Measurements from ENCODE around the gene LRRC18.

LRRC18 gene

DNA sequence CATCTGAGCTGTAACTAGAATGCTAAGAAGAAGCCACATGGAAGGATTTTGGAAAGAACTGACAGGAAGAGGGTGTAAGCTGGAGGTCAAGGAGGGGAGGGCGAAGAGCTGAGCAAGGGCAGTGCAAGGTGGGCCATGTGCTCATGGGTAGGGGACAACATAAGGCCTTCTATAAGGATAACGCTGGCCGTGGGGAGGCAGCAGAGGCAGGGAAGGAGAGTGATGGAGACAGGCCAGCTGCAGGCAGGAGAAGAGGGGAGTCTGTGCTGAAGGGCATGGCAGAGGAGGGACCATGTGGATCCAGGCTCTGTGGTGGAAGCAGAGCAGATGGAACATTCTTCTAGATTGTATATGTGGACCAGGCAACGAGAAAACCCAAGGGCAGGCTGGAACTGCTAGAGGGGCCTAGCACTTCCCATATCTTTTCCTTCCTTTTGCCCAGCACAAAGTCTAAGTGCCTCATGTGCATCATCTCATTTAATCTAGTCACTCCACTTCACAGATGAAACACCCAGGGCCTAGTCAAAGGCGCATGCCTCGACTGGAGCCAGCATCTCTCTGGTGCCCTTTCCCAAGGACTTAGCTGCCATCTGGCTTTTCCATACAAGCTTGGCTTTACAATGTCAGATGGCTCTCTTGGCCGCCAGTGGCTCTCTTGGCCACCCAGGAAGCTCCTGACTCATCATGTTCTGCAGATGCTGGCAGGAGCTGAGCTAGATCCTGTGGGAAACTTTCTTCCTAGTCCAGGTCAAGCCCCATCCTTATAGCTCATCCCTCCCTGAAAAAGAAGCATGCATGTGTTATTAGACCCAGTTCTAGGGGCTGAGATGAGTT, 6.6 kb downstream of the LRRC18 start:
- Histone ChIP-seq H3K27me3 (ENCODE audit: control insufficient read depth in 1 of 2, insufficient read depth in 2 of 2, low read length in 2 of 2) (no peaks in the 10 kb centered on the region), H3K4me1 (ENCODE audit: insufficient read depth, low read length) (no peaks in the 10 kb centered on the region), H3K27ac (ENCODE audit: low read depth, low read length) (no peak overlapping the region), H3K9ac (ENCODE audit: low read length) (no peak overlapping the region), H3K9me3 (ENCODE audit: low read length) (no peaks in the 10 kb centered on the region), H3K4me3 (ENCODE audit: low read depth in 1 of 2, low read length in 2 of 2) (no peak overlapping the region), H3K36me3 (ENCODE audit: insufficient read depth, low read length) (no peaks in the 10 kb centered on the region)

- no peaks in the 10 kb centered on the region for H3K27me3 ChIP-seq (ENCODE audit: control insufficient read depth in 1 of 2, insufficient read depth in 2 of 2, low read length in 2 of 2)
- no peaks in the 10 kb centered on the region for H3K4me1 ChIP-seq (ENCODE audit: insufficient read depth, low read length)
- no peak overlapping the region for H3K27ac ChIP-seq (ENCODE audit: low read depth, low read length)
- no peak overlapping the region for H3K9ac ChIP-seq (ENCODE audit: low read length)
- no peaks in the 10 kb centered on the region for H3K36me3 ChIP-seq (ENCODE audit: insufficient read depth, low read length)
- H3K9me3 ChIP-seq (ENCODE audit: low read length): no peaks in the 10 kb centered on the region
- no peak overlapping the region for H3K4me3 ChIP-seq (ENCODE audit: low read depth in 1 of 2, low read length in 2 of 2)
Measured at GRCh38 chr10:48931188-48931587, 8.5 kb downstream of the LRRC18 start.

- Histone ChIP-seq H3K4me3 (ENCODE audit: low read depth in 1 of 2, low read length in 2 of 2) (no peak overlapping the region), H3K36me3 (ENCODE audit: insufficient read depth, low read length) (no peaks in the 10 kb centered on the region), H3K9ac (ENCODE audit: low read length) (no peak overlapping the region), H3K27me3 (ENCODE audit: control insufficient read depth in 1 of 2, insufficient read depth in 2 of 2, low read length in 2 of 2) (no peaks in the 10 kb centered on the region), H3K9me3 (ENCODE audit: low read length) (no peaks in the 10 kb centered on the region), H3K27ac (ENCODE audit: low read depth, low read length) (no peak overlapping the region), H3K4me1 (ENCODE audit: insufficient read depth, low read length) (no peaks in the 10 kb centered on the region)
Measured at GRCh38 chr10:48929413-48929990, 10.1 kb downstream of the LRRC18 start.

GRCh38 chr10:48926764-48927540, 12.7 kb downstream of the LRRC18 start:
- Histone ChIP-seq H3K9me3 (ENCODE audit: low read length) (no peaks in the 10 kb centered on the region), H3K36me3 (ENCODE audit: insufficient read depth, low read length) (no peaks in the 10 kb centered on the region), H3K27ac (ENCODE audit: low read depth, low read length) (no peak overlapping the region), H3K9ac (ENCODE audit: low read length) (no peak overlapping the region), H3K27me3 (ENCODE audit: control insufficient read depth in 1 of 2, insufficient read depth in 2 of 2, low read length in 2 of 2) (no peaks in the 10 kb centered on the region), H3K4me3 (ENCODE audit: low read depth in 1 of 2, low read length in 2 of 2) (no peak overlapping the region), H3K4me1 (ENCODE audit: insufficient read depth, low read length) (no peaks in the 10 kb centered on the region)

DNA sequence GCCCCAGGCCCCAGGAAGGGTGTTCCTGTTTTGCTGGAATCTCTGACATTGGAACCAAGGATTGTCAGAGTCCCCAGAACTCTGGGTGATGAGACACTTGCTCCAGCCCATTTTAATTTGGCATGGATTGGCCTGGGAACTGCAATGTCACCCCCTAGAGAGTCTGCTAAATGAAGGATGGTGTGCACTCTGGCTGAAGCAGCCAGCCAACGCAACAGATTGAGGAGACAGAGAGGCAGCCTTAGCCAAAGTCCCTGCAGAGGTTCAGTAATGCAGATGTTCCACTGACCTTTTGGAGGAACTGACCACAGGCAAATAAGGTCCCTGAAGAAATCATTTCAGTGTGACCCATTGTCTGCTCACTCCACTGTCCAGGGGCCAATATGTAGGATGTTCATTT, 13.4 kb downstream of the LRRC18 start:
- no peaks in the 10 kb centered on the region for H3K36me3 ChIP-seq (ENCODE audit: insufficient read depth, low read length)
- no peak overlapping the region for H3K9ac ChIP-seq (ENCODE audit: low read length)
- no peak overlapping the region for H3K4me3 ChIP-seq (ENCODE audit: low read depth in 1 of 2, low read length in 2 of 2)
- no peak overlapping the region for H3K27ac ChIP-seq (ENCODE audit: low read depth, low read length)
- no peaks in the 10 kb centered on the region for H3K27me3 ChIP-seq (ENCODE audit: control insufficient read depth in 1 of 2, insufficient read depth in 2 of 2, low read length in 2 of 2)
- no peaks in the 10 kb centered on the region for H3K9me3 ChIP-seq (ENCODE audit: low read length)
- no peaks in the 10 kb centered on the region for H3K4me1 ChIP-seq (ENCODE audit: insufficient read depth, low read length)

DNA sequence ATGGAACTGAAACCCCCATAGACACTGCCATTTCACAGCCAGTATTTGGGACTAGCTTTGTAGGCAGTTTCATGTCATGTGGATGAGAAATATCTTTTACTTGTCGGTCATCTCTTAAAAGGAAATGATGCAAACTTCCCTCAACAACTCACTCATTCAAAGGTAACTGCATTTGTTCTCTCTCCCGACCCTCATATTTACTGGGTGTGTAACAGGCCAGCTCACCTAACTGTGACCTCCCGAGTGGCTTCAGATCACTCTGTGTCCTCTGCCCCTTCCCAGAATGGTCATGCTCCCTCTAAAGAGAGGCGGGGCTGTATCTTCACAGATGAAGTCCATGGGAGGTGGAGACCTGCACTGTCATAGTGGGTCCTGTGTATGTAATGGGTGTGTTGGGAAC, 14.7 kb downstream of the LRRC18 start:
- H3K4me1 ChIP-seq (ENCODE audit: insufficient read depth, low read length): no peaks in the 10 kb centered on the region
- H3K9me3 ChIP-seq (ENCODE audit: low read length): no peaks in the 10 kb centered on the region
- no peaks in the 10 kb centered on the region for H3K36me3 ChIP-seq (ENCODE audit: insufficient read depth, low read length)
- H3K9ac ChIP-seq (ENCODE audit: low read length): no peak overlapping the region
- no peak overlapping the region for H3K4me3 ChIP-seq (ENCODE audit: low read depth in 1 of 2, low read length in 2 of 2)
- H3K27me3 ChIP-seq (ENCODE audit: control insufficient read depth in 1 of 2, insufficient read depth in 2 of 2, low read length in 2 of 2): no peaks in the 10 kb centered on the region
- no peak overlapping the region for H3K27ac ChIP-seq (ENCODE audit: low read depth, low read length)

DNA sequence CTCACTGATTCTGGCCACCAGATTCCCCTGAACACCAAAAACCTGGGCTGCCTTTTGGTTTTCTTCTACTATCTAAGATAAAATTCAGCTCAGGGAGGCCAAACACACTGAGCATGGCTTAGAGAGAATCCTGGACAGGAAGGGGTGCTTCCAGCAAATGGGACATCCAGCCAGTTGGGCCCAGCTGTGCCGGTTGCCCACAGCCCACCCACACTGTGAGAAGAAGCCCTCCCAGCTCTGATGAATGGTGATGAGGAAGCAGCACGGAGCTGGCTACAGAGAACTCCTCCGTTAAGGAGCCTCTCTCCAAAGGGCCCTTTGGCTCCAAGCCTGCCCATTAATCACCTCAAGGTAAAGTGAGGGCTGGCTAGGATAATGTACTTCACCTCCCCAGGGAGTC, 15.9 kb downstream of the LRRC18 start:
- Histone ChIP-seq H3K27ac (ENCODE audit: low read depth, low read length) (no peak overlapping the region), H3K27me3 (ENCODE audit: control insufficient read depth in 1 of 2, insufficient read depth in 2 of 2, low read length in 2 of 2) (no peaks in the 10 kb centered on the region), H3K4me3 (ENCODE audit: low read depth in 1 of 2, low read length in 2 of 2) (no peak overlapping the region), H3K36me3 (ENCODE audit: insufficient read depth, low read length) (no peaks in the 10 kb centered on the region), H3K9ac (ENCODE audit: low read length) (no peak overlapping the region), H3K4me1 (ENCODE audit: insufficient read depth, low read length) (no peaks in the 10 kb centered on the region), H3K9me3 (ENCODE audit: low read length) (no peaks in the 10 kb centered on the region)

DNA sequence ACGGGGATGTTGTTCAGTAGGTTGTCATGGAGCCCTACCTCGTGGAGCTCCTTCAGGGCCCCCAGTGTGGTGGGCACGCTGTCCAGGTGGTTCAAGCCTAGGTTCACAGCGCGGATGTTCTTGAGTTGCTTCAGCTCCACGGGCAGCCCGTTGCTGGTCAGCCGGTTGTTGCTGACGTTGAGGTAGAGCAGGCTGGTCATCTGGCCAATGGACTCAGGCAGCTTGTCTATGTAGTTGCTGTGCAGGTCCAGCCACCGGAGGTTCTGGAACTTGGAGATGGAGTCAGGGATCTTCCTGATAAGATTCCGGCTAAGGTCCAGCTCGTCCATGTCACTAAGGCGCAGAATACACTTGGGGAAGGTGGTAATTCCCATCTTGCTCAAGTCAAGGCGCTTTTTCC, 26.0 kb downstream of the LRRC18 start:
- Histone ChIP-seq H3K27me3 (ENCODE audit: control insufficient read depth in 1 of 2, insufficient read depth in 2 of 2, low read length in 2 of 2) (no peaks in the 10 kb centered on the region), H3K36me3 (ENCODE audit: insufficient read depth, low read length) (no peaks in the 10 kb centered on the region), H3K9me3 (ENCODE audit: low read length) (no peaks in the 10 kb centered on the region), H3K9ac (ENCODE audit: low read length) (no peak overlapping the region), H3K27ac (ENCODE audit: low read depth, low read length) (no peak overlapping the region), H3K4me3 (ENCODE audit: low read depth in 1 of 2, low read length in 2 of 2) (no peak overlapping the region), H3K4me1 (ENCODE audit: insufficient read depth, low read length) (no peaks in the 10 kb centered on the region)

DNA sequence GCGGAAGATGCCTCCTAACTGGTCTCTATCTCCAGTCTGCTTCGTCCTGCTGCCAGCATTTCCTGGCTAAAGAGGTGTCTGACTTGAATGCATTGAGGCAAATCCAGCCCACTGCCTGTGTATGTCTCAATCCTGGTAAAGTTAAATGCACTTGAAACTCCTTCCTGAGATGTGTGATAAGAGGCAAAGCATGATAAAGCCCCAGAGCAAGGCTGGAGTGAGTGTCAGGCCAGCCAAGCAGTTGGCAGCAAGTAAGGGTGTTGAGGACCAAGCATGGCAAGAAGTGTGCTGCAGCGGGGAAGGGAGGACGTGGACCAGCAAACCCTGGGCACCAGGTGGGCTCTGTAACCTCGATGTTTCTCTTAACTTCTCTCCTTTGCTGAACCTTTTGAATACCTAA, 29.1 kb downstream of the LRRC18 start:
- H3K4me1 ChIP-seq (ENCODE audit: insufficient read depth, low read length): no peaks in the 10 kb centered on the region
- H3K36me3 ChIP-seq (ENCODE audit: insufficient read depth, low read length): no peaks in the 10 kb centered on the region
- no peak overlapping the region for H3K9ac ChIP-seq (ENCODE audit: low read length)
- H3K9me3 ChIP-seq (ENCODE audit: low read length): no peaks in the 10 kb centered on the region
- H3K27ac ChIP-seq (ENCODE audit: low read depth, low read length): no peak overlapping the region
- H3K27me3 ChIP-seq (ENCODE audit: control insufficient read depth in 1 of 2, insufficient read depth in 2 of 2, low read length in 2 of 2): no peaks in the 10 kb centered on the region
- no peak overlapping the region for H3K4me3 ChIP-seq (ENCODE audit: low read depth in 1 of 2, low read length in 2 of 2)

- no peak overlapping the region for H3K9ac ChIP-seq (ENCODE audit: low read length)
- no peaks in the 10 kb centered on the region for H3K36me3 ChIP-seq (ENCODE audit: insufficient read depth, low read length)
- no peak overlapping the region for H3K27ac ChIP-seq (ENCODE audit: low read depth, low read length)
- H3K9me3 ChIP-seq (ENCODE audit: low read length): no peaks in the 10 kb centered on the region
- no peak overlapping the region for H3K4me3 ChIP-seq (ENCODE audit: low read depth in 1 of 2, low read length in 2 of 2)
- no peaks in the 10 kb centered on the region for H3K27me3 ChIP-seq (ENCODE audit: control insufficient read depth in 1 of 2, insufficient read depth in 2 of 2, low read length in 2 of 2)
- H3K4me1 ChIP-seq (ENCODE audit: insufficient read depth, low read length): no peaks in the 10 kb centered on the region
Measured at GRCh38 chr10:48907730-48908129, 31.9 kb downstream of the LRRC18 start.

DNA sequence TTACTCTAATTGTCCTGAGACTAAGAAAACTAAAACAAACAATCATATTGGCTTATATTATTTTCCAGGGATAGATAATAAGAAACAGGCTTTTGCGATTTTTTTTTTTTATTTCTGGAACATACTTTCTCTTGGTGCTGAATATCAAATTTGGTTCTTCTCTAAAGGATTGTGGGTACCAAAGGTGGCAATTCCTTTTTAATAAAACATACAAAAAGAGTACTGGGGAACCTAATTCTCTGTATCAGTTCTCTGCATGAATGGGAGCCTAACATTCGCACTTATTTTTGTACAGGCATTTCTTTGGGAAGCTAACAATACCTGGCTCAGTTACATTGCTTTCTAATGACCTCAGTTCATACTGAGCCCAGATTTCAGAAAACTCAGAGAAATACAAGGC, 32.8 kb downstream of the LRRC18 start:
- H3K27ac ChIP-seq (ENCODE audit: low read depth, low read length): no peak overlapping the region
- H3K36me3 ChIP-seq (ENCODE audit: insufficient read depth, low read length): no peaks in the 10 kb centered on the region
- no peak overlapping the region for H3K4me3 ChIP-seq (ENCODE audit: low read depth in 1 of 2, low read length in 2 of 2)

More for the DNA sequence above, 32.8 kb downstream of the LRRC18 start:
- H3K9ac ChIP-seq (ENCODE audit: low read length): no peak overlapping the region
- no peaks in the 10 kb centered on the region for H3K4me1 ChIP-seq (ENCODE audit: insufficient read depth, low read length)
- no peaks in the 10 kb centered on the region for H3K9me3 ChIP-seq (ENCODE audit: low read length)
- no peaks in the 10 kb centered on the region for H3K27me3 ChIP-seq (ENCODE audit: control insufficient read depth in 1 of 2, insufficient read depth in 2 of 2, low read length in 2 of 2)

Measured in muscle layer of colon (tissue), 2 donors.